NCI-H1105 treated with DMSO at 0.1 percent for 48 hours (cell line): Measurements from ENCODE around the gene UBE2D3.

Source experiments
- DNase-seq: peaks from one replicate; lab custom pipeline; 2025; lab: John Stamatoyannopoulos, UW

The UBE2D3 gene

GRCh38 chr4:102791318-102791835, 36.0 kb downstream of the UBE2D3 start:
- no peak for DNase-seq

DNA sequence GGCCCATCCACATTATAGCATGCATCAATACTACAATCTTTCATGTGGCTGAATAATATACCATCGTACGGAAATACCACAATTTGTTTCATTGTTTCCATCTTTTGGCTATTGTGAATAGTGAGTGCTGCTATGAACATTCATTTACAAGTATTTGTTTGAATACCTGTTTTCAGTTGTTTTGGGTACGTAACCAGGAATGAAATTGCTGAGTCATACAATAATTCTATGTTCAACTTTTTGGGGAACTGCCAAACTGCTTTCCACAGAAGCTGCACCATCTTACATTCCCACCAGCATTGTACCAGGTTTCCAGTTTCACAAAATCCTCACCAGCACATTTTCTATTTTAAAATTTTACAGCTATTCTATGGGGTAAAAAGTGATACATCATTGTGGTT, 38.0 kb downstream of the UBE2D3 start:
- DNase-seq: no peak

GRCh38 chr4:102787944-102788343, 39.4 kb downstream of the UBE2D3 start:
- no peak for DNase-seq

- no peak for DNase-seq
These were observed 40.1 kb downstream of the UBE2D3 start for GRCh38 chr4:102787096-102787881.

DNA sequence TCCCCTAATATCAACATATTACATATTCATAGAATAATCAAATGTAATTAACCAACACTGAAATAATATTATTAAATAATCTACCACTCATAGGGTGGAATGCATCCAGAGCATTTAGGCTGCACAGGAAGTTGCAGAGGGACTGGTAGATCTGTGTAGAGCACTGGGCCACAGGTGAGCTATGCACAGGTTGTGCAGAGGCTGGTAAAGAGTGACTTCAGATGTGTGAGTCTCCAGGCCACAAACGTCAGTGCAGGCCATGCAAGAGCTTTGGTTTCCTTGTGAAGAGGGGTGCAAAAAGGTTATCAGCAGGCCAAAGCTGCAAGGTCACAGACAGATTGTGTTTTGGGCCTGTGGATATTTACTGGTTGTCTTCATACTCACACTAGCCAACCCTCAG, 41.1 kb downstream of the UBE2D3 start:
- DNase-seq: no peak

GRCh38 chr4:102783006-102783405, 44.3 kb downstream of the UBE2D3 start:
- DNase-seq: no peak

- DNase-seq: no peak
These were observed 45.8 kb downstream of the UBE2D3 start for GRCh38 chr4:102781570-102781969.

- no peak for DNase-seq
These were observed 46.7 kb downstream of the UBE2D3 start for GRCh38 chr4:102780476-102781144.

DNA sequence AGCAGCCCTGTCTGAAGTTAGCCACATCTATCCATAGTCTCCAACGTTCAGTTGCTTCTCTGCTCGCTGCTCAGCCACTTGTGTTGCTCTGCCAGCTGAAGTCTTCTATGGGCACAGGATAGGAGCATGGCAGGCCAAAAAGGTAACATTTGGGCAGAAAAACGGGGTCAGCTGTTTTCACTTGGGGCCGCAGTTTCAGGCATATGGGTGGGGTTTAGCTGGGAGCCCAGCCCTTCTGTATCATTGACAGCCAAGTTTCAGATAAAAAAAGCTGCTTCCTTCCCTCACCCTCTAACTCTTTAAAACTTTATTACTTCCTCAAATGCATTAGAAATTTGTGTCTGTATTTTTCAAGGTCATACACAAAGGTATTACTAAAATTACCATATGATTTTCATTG, 48.1 kb downstream of the UBE2D3 start:
- no peak for DNase-seq

DNA sequence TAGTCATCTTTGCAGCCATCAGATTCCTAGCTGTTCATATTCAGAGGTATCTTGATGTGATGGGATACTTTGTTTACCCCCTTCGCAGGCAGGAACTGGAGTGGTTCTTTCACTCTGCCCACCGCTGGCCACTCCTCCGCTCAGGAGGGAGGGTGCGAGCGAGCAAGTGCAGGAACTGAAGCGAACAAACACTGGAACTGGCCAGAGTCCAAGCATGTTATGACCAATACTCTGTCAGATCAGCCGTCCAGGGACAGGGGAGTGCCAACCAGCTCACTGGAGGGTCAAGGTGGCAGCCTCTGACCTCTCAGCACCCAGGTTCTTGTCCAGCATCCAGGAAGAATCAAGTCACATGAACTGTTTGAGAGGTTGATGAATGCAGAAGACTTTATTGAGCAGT, 48.6 kb downstream of the UBE2D3 start:
- no peak for DNase-seq

- DNase-seq: no peak
These were observed 51.5 kb downstream of the UBE2D3 start for GRCh38 chr4:102775805-102776204.

DNA sequence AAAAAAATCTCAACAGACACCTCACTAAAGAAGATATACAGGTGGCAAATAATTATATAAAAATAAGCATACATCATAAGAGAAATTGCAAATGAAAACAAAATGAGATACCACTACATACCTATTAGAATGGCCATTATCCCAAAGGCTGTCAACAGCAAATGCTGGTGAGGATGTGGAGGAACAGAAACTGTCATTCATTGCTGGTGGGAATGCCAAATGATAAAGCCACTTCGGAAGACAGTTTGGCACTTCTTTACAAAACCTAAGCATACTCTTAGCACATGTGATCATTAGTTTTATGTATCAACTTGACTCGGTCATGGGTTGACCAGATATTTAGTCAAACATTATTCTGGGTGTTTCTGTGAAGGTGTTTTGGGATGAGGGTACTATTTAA, 53.1 kb downstream of the UBE2D3 start:
- DNase-seq: no peak

GRCh38 chr4:102772738-102773340, 54.5 kb downstream of the UBE2D3 start:
- no peak for DNase-seq

- DNase-seq: no peak
These were observed 62.5 kb downstream of the UBE2D3 start for GRCh38 chr4:102764901-102765300.

DNA sequence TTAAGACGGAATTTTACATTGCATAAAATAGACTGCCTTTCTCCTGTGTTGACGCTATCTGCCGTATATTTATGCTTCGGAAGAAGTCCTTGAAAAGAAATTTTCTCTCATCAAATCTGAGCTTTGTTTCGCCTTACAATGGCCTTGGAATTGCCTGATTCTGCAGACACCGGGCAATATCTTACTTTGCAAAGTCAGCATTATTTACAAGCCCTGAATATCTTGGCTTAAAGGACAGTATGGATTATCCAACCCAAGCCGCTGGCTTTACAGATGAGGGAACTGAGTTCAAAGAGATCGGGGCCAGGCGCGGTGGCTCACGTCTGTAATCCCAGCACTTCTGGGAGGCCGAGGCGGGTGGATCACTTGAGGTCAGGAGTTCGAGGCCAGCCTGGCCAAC, 65.4 kb downstream of the UBE2D3 start:
- DNase-seq: no peak

GRCh38 chr4:102761296-102761701, 66.1 kb downstream of the UBE2D3 start:
- peak; percentile 49 for DNase-seq

DNA sequence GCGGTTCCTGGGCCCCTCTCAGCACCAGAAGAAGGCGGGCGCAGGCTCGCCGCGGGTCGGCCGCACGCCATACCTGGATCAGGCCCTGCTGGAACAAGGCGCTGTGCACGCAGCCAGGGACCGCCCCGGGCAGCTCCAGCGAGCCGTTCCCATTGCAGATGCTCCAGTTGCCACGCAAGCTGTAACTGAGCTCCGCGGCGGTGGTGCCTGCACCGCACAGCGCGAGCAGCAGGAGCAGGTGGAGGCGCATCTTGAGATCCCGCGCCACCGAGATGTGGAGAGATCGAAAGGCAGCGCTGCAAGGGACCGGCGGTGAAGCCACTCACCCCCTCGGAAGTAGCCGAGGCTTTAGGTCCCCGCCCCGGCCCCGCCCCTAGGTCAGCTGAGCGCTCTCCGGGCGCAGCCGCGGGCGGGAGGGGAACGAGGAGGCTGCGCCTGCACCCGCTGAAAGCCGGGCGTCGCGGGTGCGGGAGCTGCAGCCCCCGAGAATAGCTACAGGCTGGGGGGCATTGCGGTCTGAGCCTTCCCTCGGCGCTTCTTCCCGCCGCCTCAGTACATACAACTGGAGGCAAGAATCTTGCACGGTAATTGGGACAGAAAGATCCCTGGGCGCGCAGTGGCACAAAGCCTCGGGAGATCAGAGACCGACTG, 66.6 kb downstream of the UBE2D3 start, which contains the start of gene MANBA:
Gene MANBA, minus strand, starts transcription at position 324 of the 651 bp plus-strand sequence. Its CDS starts 74 bp downstream, at position 250.
- DNase-seq: peak; percentile 55

DNA sequence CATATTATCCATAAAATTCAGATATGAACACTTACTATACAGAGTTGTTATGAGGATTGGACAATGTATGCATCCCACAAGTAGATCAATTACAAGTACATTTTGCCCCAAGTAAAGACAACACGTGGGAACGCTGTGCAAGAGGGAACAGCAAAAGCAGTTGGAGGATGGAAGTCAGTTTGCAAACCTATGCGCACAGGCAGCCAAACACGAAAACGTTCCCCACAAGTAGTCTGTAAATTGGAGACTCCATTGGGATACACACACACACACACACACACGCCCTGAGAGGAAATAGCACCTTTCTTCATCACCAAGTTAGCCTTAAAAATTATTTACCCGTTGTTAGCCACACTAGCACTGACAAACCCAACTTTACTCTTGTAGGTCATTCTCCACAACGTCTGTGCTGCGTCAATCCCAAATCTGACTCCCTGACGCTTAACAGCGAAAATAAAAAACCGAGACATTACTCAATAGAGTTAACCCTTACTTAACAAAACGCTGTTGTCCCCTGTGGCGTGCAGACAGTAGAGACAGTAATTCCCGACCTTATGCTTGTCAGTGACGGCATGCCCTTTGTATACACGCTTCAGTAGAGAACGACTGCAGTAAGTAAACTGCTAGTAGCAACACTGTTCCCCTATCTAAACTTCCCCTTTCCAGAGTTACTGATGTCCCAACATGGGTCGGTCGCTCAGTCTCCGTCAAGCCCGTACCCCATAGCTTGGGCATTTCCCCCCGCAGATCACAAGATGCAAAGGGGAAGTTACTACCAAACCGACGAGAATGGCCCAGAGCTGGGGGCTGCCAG, 67.3 kb downstream of the UBE2D3 start:
- DNase-seq: no peak

GRCh38 chr4:102758241-102759160, 68.8 kb downstream of the UBE2D3 start:
- DNase-seq: peak; percentile 66

- DNase-seq: no peak
These were observed 69.7 kb downstream of the UBE2D3 start for GRCh38 chr4:102757681-102758080.
